T-helper 2 cell (primary cell): ENCODE measurements around the gene CAPN12.
"Not testable (repeated sequence)": the region's sequence is repeated elsewhere in the genome, so short reads cannot be mapped to it uniquely, and the experiment has no call there.

Source experiments
- DNase-seq, 5 experiments: peaks; one replicate each; pipeline versions ENCODE4 v3.0.0 to v3.0.0-alpha.2; 2012 to 2022
- total RNA-seq, 2 donors: gene quantifications; one replicate each; lab custom pipeline; 2026; lab: John Stamatoyannopoulos, UW

The CAPN12 gene
- 1.9 to 3.2 reads per million in 2 donors for total RNA-seq

DNA sequence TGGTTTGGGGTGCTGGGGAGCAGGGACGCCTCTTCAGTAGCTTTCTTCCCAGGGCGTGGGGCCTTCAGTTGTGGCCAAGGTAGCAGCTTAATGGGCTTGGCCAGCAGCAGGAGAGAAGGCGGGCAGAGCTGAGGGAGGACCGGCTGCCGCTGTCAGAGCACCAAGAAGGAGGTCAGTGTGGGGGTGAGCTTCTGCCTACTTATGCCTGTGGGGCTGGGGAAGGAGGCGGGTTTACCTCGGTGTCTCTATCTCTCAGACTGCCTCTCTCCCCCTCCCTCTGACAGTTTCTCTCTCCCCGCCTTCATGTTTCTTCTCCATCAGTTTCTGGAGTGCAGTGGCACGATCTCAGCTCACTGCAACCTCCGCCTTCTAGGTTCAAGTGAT, at the start of gene CAPN12:
Gene CAPN12, minus strand, starts transcription at position 177 of the 384 bp plus-strand sequence. CDS start 309 bp downstream, outside the sequence.
- no peak for DNase-seq

DNA sequence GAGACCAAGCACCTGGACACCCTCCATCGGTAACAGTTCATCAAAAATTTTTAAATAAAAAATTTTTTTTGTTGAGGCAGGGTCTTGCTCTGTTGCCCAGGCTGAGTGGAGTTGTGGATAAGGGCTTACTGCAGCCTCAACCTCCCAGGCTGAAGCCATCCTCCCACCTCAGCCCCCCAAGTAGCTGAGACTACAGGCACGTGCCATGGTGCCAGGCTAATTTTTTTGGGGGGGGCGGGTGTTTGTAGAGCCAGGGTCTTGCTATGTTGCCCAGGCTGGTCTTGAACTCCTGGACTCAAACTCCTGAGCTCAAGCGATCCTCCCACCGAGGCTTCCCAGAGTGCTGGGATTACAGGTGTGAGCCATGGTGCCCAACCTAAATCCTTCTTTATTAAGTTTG, 49.4 kb upstream of the CAPN12 start:
- no peak for DNase-seq

GRCh38 chr19:38793177-38793576, 48.9 kb upstream of the CAPN12 start:
- DNase-seq = no peak

GRCh38 chr19:38792250-38793111, 48.2 kb upstream of the CAPN12 start:
- peak in 3 of 5 experiments; percentile 8 to 33 (median 22) for DNase-seq

DNA sequence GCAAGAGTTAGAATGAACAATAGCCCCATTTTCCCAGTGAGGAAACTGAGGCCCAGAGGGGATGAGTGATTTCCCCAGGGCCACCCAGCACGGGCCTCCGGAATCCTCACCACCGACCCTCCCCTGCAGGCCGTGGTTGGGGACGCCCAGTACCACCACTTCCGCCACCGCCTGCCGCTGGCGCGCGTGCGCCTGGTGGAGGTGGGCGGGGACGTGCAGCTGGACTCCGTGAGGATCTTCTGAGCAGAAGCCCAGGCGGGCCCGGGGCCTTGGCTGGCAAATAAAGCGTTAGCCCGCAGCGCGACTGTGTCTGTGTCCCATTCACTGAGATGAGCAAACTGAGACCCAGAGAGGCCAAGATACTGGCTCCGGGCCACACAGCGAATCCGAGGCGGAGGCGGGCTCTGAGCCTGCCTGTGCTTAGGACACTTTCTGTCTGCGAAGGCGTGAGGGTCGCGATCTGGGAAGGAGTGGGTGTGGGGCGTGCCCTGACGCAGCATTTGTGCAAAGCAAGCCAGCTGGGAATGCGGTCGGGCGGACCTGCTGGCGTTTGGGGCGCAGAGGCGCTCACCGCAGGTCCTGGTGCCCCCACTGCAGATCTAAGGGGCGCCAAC, 47.3 kb upstream of the CAPN12 start:
- not testable (repeated sequence) for DNase-seq

GRCh38 chr19:38790507-38791403, 46.5 kb upstream of the CAPN12 start:
- DNase-seq = not testable (repeated sequence)

- DNase-seq = no peak
Observed at GRCh38 chr19:38788478-38789243, 44.4 kb upstream of the CAPN12 start, which contains the start of gene LGALS7B. Gene LGALS7B, plus strand, starts transcription at chr19:38789200. Its CDS starts 27 bp downstream, at chr19:38789227.

GRCh38 chr19:38786572-38787265, 42.4 kb upstream of the CAPN12 start:
- no peak for DNase-seq

GRCh38 chr19:38786061-38786460, 41.8 kb upstream of the CAPN12 start:
- DNase-seq = not testable (repeated sequence)

DNA sequence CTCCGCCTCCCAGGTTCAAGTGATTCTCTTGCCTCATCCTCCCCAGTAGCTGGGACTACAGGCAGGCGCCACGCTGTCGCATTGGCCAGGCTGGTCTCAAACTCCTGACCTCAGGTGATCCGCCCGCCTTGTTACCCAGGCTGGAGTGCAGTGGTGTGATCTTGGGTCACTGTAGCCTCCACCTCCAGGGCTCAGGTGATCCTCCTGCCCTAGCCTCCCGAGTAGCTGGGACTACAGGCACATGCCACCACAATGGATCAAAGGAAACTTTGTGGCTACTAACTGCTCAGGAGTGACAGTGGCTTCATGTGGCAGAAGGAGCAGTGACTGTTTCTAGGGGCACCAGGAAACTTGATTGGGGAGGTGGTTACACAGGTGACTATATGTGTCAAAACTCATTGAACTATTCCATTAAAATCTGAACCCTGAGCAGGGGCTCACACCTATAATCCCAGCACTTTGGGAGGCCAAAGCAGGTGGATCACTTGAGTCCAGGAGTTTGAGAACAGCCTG, 41.0 kb upstream of the CAPN12 start:
- no peak for DNase-seq

DNA sequence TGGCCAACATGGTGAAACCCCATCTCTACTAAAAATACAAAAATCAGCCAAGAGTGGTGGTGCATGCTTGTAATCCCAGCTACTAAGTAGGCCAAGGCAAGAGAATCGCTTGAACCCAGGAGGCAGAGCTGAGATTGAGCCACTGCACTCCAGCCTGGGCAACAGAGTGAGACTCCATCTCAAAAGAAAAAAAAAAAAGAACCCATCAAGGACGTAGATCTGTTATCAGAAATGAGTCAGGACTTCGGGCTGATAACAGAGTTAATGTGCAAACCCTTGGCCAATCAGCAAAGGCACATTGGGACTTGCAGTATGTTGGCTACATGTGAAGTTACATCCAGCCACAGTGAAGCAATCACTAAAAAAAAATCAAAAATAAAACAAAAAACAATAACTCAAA, 40.0 kb upstream of the CAPN12 start:
- peak in 1 of 5 experiments; percentile 17 for DNase-seq

DNA sequence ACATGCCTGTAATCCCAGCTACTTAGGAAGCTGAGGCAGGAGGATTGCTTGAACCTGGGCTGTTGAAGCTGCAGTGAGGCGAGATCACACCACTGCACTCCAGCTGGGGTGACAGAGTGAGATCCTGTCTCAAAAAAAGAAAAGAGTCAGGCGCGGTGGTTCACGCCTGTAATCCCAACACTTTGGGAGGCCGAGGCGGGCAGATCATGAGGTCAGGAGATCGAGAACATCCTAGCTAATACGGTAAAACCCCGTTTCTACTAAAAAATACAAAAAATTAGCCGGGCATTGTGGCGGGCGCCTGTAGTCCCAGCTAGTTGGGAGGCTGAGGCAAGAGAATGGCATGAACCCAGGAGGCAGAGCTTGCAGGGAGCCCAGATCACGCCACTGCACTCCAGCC, 37.9 kb upstream of the CAPN12 start:
- DNase-seq = not testable (repeated sequence)

GRCh38 chr19:38781058-38781457, 36.8 kb upstream of the CAPN12 start:
- DNase-seq = no peak

- no peak for DNase-seq
Observed at GRCh38 chr19:38780443-38780842, 36.2 kb upstream of the CAPN12 start.

- DNase-seq = no peak
Observed at GRCh38 chr19:38778733-38779132, 34.5 kb upstream of the CAPN12 start.

GRCh38 chr19:38774181-38774950, 30.1 kb upstream of the CAPN12 start:
- no peak for DNase-seq

DNA sequence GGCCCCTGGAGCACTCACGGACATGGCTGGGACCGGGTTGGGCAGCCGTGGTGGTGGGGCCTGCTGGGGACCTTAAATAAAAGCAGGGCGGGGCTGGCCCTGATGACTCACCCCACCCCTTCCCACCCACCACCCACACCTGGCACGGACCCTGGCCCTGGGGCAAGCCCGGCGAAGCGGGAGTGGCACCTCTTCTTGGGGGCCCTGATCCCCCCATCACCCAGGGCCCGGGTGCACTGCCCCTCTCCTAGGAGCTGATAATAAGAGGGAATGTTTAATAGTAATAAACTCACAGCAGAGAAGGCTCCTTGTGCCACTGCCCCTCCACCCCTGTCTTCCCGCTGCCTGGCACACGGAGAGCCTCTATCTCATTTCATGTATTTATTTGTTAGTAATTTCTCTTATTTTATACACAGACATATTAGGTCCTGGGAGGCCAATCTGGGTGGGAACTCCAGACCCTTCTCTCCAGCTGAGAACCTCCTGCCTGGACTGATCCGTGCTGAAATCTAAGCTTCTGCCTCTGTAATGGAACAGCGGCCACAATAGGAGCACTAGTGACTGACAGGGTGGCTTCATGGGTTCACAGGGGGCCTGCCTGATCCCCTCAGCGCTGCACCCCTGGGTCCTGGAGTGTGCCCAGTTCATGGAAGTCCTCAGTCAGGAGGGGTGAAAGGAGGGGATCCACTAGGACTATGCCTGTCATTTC, 29.3 kb upstream of the CAPN12 start, which contains the start of gene LGALS7:
Gene LGALS7, minus strand, starts transcription at position 49 of the 709 bp plus-strand sequence. Its CDS starts 25 bp downstream, at position 24.
- no peak for DNase-seq

DNA sequence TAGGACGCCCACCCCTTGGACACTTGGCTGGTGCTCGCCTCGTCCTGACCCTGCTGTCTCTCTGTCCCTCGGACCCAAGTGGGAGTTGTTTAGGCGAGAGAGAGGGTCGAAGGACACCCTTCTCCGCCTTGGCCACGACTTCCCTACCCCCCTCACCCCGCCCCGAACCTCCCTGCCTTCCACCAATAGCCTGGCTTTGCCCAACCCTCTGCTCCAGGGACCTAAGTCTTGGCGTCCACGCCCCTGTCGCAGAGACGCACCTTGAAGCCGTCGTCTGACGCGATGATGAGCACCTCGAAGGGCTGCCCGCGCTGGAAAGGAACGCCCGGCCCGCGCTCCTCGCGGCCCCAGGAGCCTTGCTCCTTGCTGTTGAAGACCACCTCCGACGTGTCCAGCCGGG, 27.3 kb upstream of the CAPN12 start:
- not testable (repeated sequence) for DNase-seq

GRCh38 chr19:38770949-38771275, 26.6 kb upstream of the CAPN12 start:
- not testable (repeated sequence) for DNase-seq
